H1 (cell line): Measurements from ENCODE around the gene TCF7L1. TPM values are rescaled to one million over a fixed set of nuclear protein-coding genes. Genes with fewer than 3 reads are reported as not detected.

Experiments used
- CTCF ChIA-PET: fragments of 300-600 bp; sonication (Branson Sonifier 250); formaldehyde crosslinking; loops from one replicate; lab custom pipeline; 2021; ENCODE audit not compliant: partially characterized antibody; lab: Charles Lee
- POLR2A ChIA-PET: fragments of 300-600 bp; sonication (Branson Sonifier 250); formaldehyde crosslinking; loops from one replicate; lab custom pipeline; 2021; ENCODE audit warnings: inconsistent platforms; ENCODE audit not compliant: partially characterized antibody; lab: Charles Lee
- DNase-seq, 2 experiments: peaks; one replicate each; pipeline versions ENCODE4 v3.0.0 to v3.0.0-alpha.2; 2010 to 2022; ENCODE audit warnings: low spot score in 2 of 2, low read depth in 1 of 2, mixed read lengths in 1 of 2
- FAIRE-seq: peaks from 2 replicates; lab custom pipeline; 2011; peaks lifted over from hg19 to GRCh38; lab: Jason Lieb, UNC
- H2AFZ ChIP-seq: 2 replicates; pipeline ENCODE4 v1.8.1; 2012; ENCODE audit warnings: low read length, inconsistent platforms
- H2AK5ac ChIP-seq: 2 replicates; pipeline ENCODE4 v1.6.1; 2013; ENCODE audit warnings: low read depth, low read length
- H2BK120ac ChIP-seq: replicated peaks from 2 replicates; pipeline ENCODE3; 2013; ENCODE audit warnings: low read depth, low read length, inconsistent platforms
- H2BK12ac ChIP-seq: 2 replicates; pipeline ENCODE4 v1.6.1; 2013; ENCODE audit warnings: low read depth, low read length
- H2BK15ac ChIP-seq: 2 replicates; pipeline ENCODE4 v1.6.1; 2013; ENCODE audit warnings: low read length
- H2BK20ac ChIP-seq: 2 replicates; pipeline ENCODE4 v1.6.1; 2013; ENCODE audit warnings: low read length
- H2BK5ac ChIP-seq: 2 replicates; pipeline ENCODE4 v1.6.1; 2013; ENCODE audit warnings: low read depth, low read length
- H3K14ac ChIP-seq: 2 replicates; pipeline ENCODE4 v1.6.1; 2013; ENCODE audit warnings: inconsistent platforms; ENCODE audit not compliant: insufficient read length
- H3K18ac ChIP-seq: 2 replicates; pipeline ENCODE4 v1.6.1; 2013; ENCODE audit warnings: low read length; ENCODE audit errors: extremely low read depth
- H3K23ac ChIP-seq: 2 replicates; pipeline ENCODE4 v1.6.1; 2013; ENCODE audit warnings: inconsistent platforms; ENCODE audit not compliant: insufficient read length
- H3K23me2 ChIP-seq: 2 replicates; pipeline ENCODE4 v1.6.1; 2013; ENCODE audit warnings: low read depth, low read length
- H3K27ac ChIP-seq: 2 replicates; pipeline ENCODE4 v1.6.1; 2011; ENCODE audit warnings: low read depth, low read length, inconsistent platforms
- H3K27me3 ChIP-seq, 4 experiments: replicated peaks in 1 of 4; 1 replicate in 1 of 4; 2 replicates in 3 of 4; pipeline versions ENCODE4 v1.6.1 to v1.8.1; 2011 to 2013; ENCODE audit warnings: low read length in 3 of 4, mild to moderate bottlenecking in 3 of 4, inconsistent platforms in 2 of 4, mixed read lengths in 2 of 4, moderate library complexity in 1 of 4; ENCODE audit not compliant: control insufficient read depth in 3 of 4, insufficient read depth in 3 of 4; ENCODE audit errors: extremely low read depth in 1 of 4
- H3K36me3 ChIP-seq, 4 experiments: 2 replicates each; pipeline versions ENCODE4 v1.6.1 to v1.8.1; 2011 to 2013; ENCODE audit warnings: mild to moderate bottlenecking in 4 of 4, low read length in 3 of 4, moderate library complexity in 2 of 4, control low read depth in 1 of 4, inconsistent platforms in 1 of 4; ENCODE audit not compliant: insufficient read depth in 4 of 4, control insufficient read depth in 2 of 4
- H3K4ac ChIP-seq: replicated peaks from 2 replicates; pipeline ENCODE3; 2013; ENCODE audit warnings: low read length, low read depth, mixed read lengths, inconsistent platforms; ENCODE audit not compliant: insufficient read length
- H3K4me1 ChIP-seq, 4 experiments: replicated peaks in 1 of 4; 1 replicate in 1 of 4; 2 replicates in 3 of 4; pipeline versions ENCODE4 v1.6.1 to v1.8.1; 2011 to 2013; ENCODE audit warnings: low read length in 3 of 4, inconsistent platforms in 2 of 4, mixed read lengths in 1 of 4; ENCODE audit not compliant: insufficient read depth in 4 of 4, control insufficient read depth in 3 of 4
- H3K4me2 ChIP-seq, 2 experiments: 2 replicates each; pipeline versions ENCODE4 v1.6.1 to v1.8.1; 2011 to 2013; ENCODE audit warnings: low read depth in 2 of 2, low read length in 2 of 2, control low read depth in 1 of 2, inconsistent platforms in 1 of 2, mild to moderate bottlenecking in 1 of 2; ENCODE audit not compliant: insufficient read depth in 1 of 2
- H3K4me3 ChIP-seq, 4 experiments: fragments of 200-600, 300-600 bp in 1 of 4; sonication (generic), shearing (Covaris generic), sonication (Bioruptor Twin) in 1 of 4; 2 replicates each; pipeline versions ENCODE4 v1.5.1 to v1.8.1; 2011 to 2016; ENCODE audit warnings: low read length in 4 of 4, low read depth in 3 of 4, control low read depth in 2 of 4, inconsistent platforms in 2 of 4, mild to moderate bottlenecking in 2 of 4, mixed read lengths in 1 of 4, moderate library complexity in 1 of 4; ENCODE audit not compliant: insufficient read depth in 2 of 4; ENCODE audit errors: extremely low read depth in 1 of 4
- H3K56ac ChIP-seq: replicated peaks from 2 replicates; pipeline ENCODE3; 2013; ENCODE audit warnings: low read depth, mild to moderate bottlenecking, mixed read lengths, low read length, inconsistent platforms; ENCODE audit not compliant: insufficient read length
- H3K79me1 ChIP-seq: 2 replicates; pipeline ENCODE4 v1.6.1; 2013; ENCODE audit warnings: low read depth, low read length, control low read depth
- H3K79me2 ChIP-seq, 2 experiments: 2 replicates each; pipeline versions ENCODE4 v1.6.1 to v1.8.1; 2012 to 2013; ENCODE audit warnings: low read length in 2 of 2, mild to moderate bottlenecking in 2 of 2, inconsistent platforms in 1 of 2; ENCODE audit not compliant: insufficient read depth in 2 of 2, control insufficient read depth in 1 of 2
- H3K9ac ChIP-seq, 4 experiments: replicated peaks in 1 of 4; 1 replicate in 1 of 4; 2 replicates in 3 of 4; pipeline versions ENCODE4 v1.6.1 to v1.8.1; 2011 to 2013; ENCODE audit warnings: low read depth in 3 of 4, low read length in 3 of 4, control low read depth in 2 of 4, mild to moderate bottlenecking in 2 of 4, moderate library complexity in 2 of 4, inconsistent platforms in 1 of 4; ENCODE audit errors: extremely low read depth in 1 of 4
- H3K9me3 ChIP-seq, 2 experiments: 2 replicates each; pipeline versions ENCODE4 v1.6.1 to v1.8.1; 2012 to 2013; ENCODE audit warnings: mild to moderate bottlenecking in 2 of 2, moderate library complexity in 2 of 2, control low read depth in 1 of 2, inconsistent platforms in 1 of 2, low read depth in 1 of 2, low read length in 1 of 2, mixed read lengths in 1 of 2; ENCODE audit not compliant: insufficient read depth in 2 of 2
- H4K20me1 ChIP-seq, 2 experiments: replicated peaks in 1 of 2; 2 replicates each; pipeline versions ENCODE3 to v1.8.1; 2011 to 2013; ENCODE audit warnings: inconsistent platforms in 2 of 2, low read length in 2 of 2, mild to moderate bottlenecking in 1 of 2; ENCODE audit not compliant: insufficient read depth in 2 of 2, control insufficient read depth in 1 of 2
- H4K5ac ChIP-seq: 2 replicates; pipeline ENCODE4 v1.6.1; 2013; ENCODE audit warnings: low read length, low read depth, mixed read lengths, inconsistent platforms; ENCODE audit not compliant: insufficient read length
- H4K8ac ChIP-seq: 2 replicates; pipeline ENCODE4 v1.8.0; 2013; ENCODE audit warnings: mild to moderate bottlenecking, moderate library complexity, low read length, inconsistent platforms; ENCODE audit not compliant: insufficient read depth; ENCODE audit errors: extremely low read depth
- H4K91ac ChIP-seq: replicated peaks from 2 replicates; pipeline ENCODE3; 2013; ENCODE audit warnings: low read length, mixed read lengths, inconsistent platforms; ENCODE audit not compliant: insufficient read length
- BACH1 ChIP-seq: IDR thresholded peaks from 2 replicates; pipeline ENCODE4 v1.6.1; 2012; ENCODE audit warnings: low read length, improper control_type of control experiment
- BRCA1 ChIP-seq: IDR thresholded peaks from 2 replicates; pipeline ENCODE4 v1.6.1; 2012; ENCODE audit warnings: low read depth, low read length, improper control_type of control experiment
- EGR1 ChIP-seq: IDR thresholded peaks from 2 replicates; pipeline ENCODE4 v1.6.1; 2011; ENCODE audit warnings: low read depth, low read length, borderline replicate concordance
- EP300 ChIP-seq, 2 experiments: IDR thresholded peaks; 1 replicate in 1 of 2; 2 replicates in 1 of 2; pipeline ENCODE4 v1.6.1; 2011 to 2012; ENCODE audit warnings: low read depth in 2 of 2, low read length in 2 of 2, mild to moderate bottlenecking in 2 of 2, borderline replicate concordance in 1 of 2, inconsistent platforms in 1 of 2, moderate library complexity in 1 of 2
- FOSL1 ChIP-seq: IDR thresholded peaks from 2 replicates; pipeline ENCODE4 v1.6.1; 2011; ENCODE audit warnings: mild to moderate bottlenecking, low read depth, low read length, moderate library complexity; ENCODE audit not compliant: insufficient read depth
- NANOG ChIP-seq: IDR thresholded peaks from 2 replicates; pipeline ENCODE4 v1.6.1; 2011; ENCODE audit warnings: low read length, low read depth, mild to moderate bottlenecking, inconsistent platforms; ENCODE audit not compliant: insufficient read depth, poor library complexity, severe bottlenecking
- RAD21 ChIP-seq, 2 experiments: IDR thresholded peaks in 1 of 2; conservative IDR thresholded peaks in 1 of 2; 2 replicates each; pipeline ENCODE4 v1.6.1; 2011; ENCODE audit warnings: low read depth in 2 of 2, low read length in 2 of 2, improper control_type of control experiment in 1 of 2, inconsistent platforms in 1 of 2, mild to moderate bottlenecking in 1 of 2, moderate library complexity in 1 of 2
- RBBP5 ChIP-seq: IDR thresholded peaks from 2 replicates; pipeline ENCODE4 v1.7.1; 2012; ENCODE audit warnings: low read depth, mild to moderate bottlenecking, inconsistent platforms, low read length, moderate library complexity, borderline replicate concordance
- RNF2 ChIP-seq: fragments of 200-900, 300-1000 bp; sonication (generic); IDR thresholded peaks from 2 replicates; pipeline ENCODE4 v1.7.1; 2016; ENCODE audit warnings: borderline replicate concordance, low read depth, mild to moderate bottlenecking, antibody characterized with exemption, low read length; ENCODE audit not compliant: poor library complexity, severe bottlenecking; ENCODE audit errors: missing control alignments
- RXRA ChIP-seq: IDR thresholded peaks from 2 replicates; pipeline ENCODE4 v1.6.1; 2011; ENCODE audit warnings: low read depth, mild to moderate bottlenecking, low read length, moderate library complexity; ENCODE audit not compliant: insufficient read depth
- SIN3A ChIP-seq, 2 experiments: IDR thresholded peaks in 1 of 2; conservative IDR thresholded peaks in 1 of 2; 2 replicates each; pipeline ENCODE4 v1.6.1; 2011 to 2012; ENCODE audit warnings: low read length in 2 of 2, improper control_type of control experiment in 1 of 2, low read depth in 1 of 2, mild to moderate bottlenecking in 1 of 2
- TEAD4 ChIP-seq: IDR thresholded peaks from 2 replicates; pipeline ENCODE4 v1.6.1; 2012; ENCODE audit warnings: low read depth, low read length, inconsistent platforms, mixed read lengths
- WGBS, 2 experiments: shearing (Covaris generic) in 1 of 2; methylation state at CpG; one replicate each; pipeline versions ENCODE4 v1.1.6 to v1.1.7; 2013 to 2015; ENCODE audit warnings: low lambda C conversion rate in 2 of 2, mixed read lengths in 2 of 2, inconsistent platforms in 1 of 2, low coverage in 1 of 2, missing lambda C conversion rate in 1 of 2; ENCODE audit not compliant: insufficient replicate concordance in 2 of 2, insufficient coverage in 1 of 2, insufficient read length in 1 of 2; ENCODE audit errors: extremely low coverage in 1 of 2, missing lambda C conversion rate in 1 of 2; 5-methylcytosine and 5-hydroxymethylcytosine counted together
- polyA plus RNA-seq, 7 experiments: library from polyadenylated mRNA; depleted of rRNA in 3 of 7; stranded (reverse) in 5 of 7; unstranded in 2 of 7; fragments of >200 nt in 5 of 7; fragments of 200-250 nt in 2 of 7; gene quantifications; 1 replicate in 5 of 7; 2 replicates in 1 of 7; 4 replicates in 1 of 7; pipeline versions ENCODE4 v1.2.1 to v1.2.3, GENCODE V29; 2011 to 2013; ENCODE audit warnings: missing spikeins in 2 of 7, mixed read lengths in 2 of 7
- total RNA-seq: library from RNA; stranded (reverse); fragmentation: NEBNext Ultra II Directional; extraction: Animal tissue kit (Norgen Biotek cat#: 25700); gene quantifications from 2 replicates; pipeline ENCODE4 v1.2.1, GENCODE V29; 2021

Gene TCF7L1
- total and polyA plus RNA-seq, 2 of the 8 experiments (the other 6 are each of a cell fraction or from before 2014, with no cell fraction given): 27.5 to 108 TPM

DNA sequence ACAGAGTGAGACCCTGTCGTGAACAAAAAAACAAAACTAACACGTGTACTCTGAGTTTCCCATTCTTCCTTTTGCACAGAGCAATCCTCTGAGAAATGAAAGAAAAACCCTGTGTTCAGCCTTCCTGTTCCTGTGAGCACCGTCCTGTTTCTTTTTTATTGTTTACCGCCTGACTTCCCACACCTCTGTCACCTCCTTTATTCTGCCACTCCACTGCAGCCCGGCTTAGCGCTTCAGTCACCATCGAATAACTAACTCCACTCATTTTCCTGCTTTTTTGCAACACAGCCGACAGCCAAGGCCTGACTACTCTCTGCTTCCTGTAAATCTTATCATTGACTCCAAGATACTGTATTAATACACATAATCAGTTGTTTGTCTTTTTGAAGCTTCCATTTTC is 153.7 kb downstream of the TCF7L1 start:
- peaks cover 0 to 11% (median under 1%) of the 10 kb centered on the region in 4 experiments; a peak in 2 of 7 replicates for H3K4me1 ChIP-seq
- H3K23ac ChIP-seq: no peak overlapping the region
- no peak overlapping the region for H3K27ac ChIP-seq
- H3K56ac ChIP-seq: no peak overlapping the region
- H3K4me2 ChIP-seq: no peak overlapping the region
- H3K79me2 ChIP-seq: peaks cover 0 to 12% of the 10 kb centered on the region in 2 experiments; a peak in 1 of 4 replicates
- no peak overlapping the region for H2BK120ac ChIP-seq
- H3K9ac ChIP-seq: no peak overlapping the region
- no peaks in the 10 kb centered on the region for H3K27me3 ChIP-seq
- H4K5ac ChIP-seq: no peak overlapping the region
- H3K23me2 ChIP-seq: no peaks in the 10 kb centered on the region
- H2AFZ ChIP-seq: no peak overlapping the region
- H3K4ac ChIP-seq: no peak overlapping the region
- no peak overlapping the region for H2BK15ac ChIP-seq
- peaks cover 2 to 18% (median 12%) of the 10 kb centered on the region in 4 experiments; a peak in 7 of 8 replicates for H3K36me3 ChIP-seq
- H3K4me3 ChIP-seq: no peak overlapping the region
- no peak overlapping the region for H3K14ac ChIP-seq
- H4K8ac ChIP-seq: no peak overlapping the region
- no peak overlapping the region for H2BK20ac ChIP-seq
- no peak overlapping the region for H2BK12ac ChIP-seq
- no peak overlapping the region for H3K18ac ChIP-seq
- H2AK5ac ChIP-seq: no peak overlapping the region
- peaks cover 3% of the 10 kb centered on the region; the same call in 1 of the 2 replicates for H3K79me1 ChIP-seq
- H2BK5ac ChIP-seq: no peak overlapping the region
- no peak overlapping the region for H4K91ac ChIP-seq
- H4K20me1 ChIP-seq: peaks cover 0 to 7% of the 10 kb centered on the region in 2 experiments
- H3K9me3 ChIP-seq: no peaks in the 10 kb centered on the region
- DNase-seq (no peak), FAIRE-seq (no peak)
- ChIA-PET POLR2A (interaction anchor here (4.5 kb wide), 1 partner anchor 152 kb away, joined by 12 read pairs; no protein-coding TSS in a partner anchor), CTCF (interaction anchor here (0.6 to 6.4 kb wide), 10 partner anchors 9 to 220 kb away, joined by 3 to 137 read pairs (median 5); partner anchors contain the start of gene TCF7L1)
- WGBS, 2 experiments: 93% methylated on average over 8 of the region's 8 CpGs; no CpG with 5 or more reads in 1 of the 2 experiments
- TF ChIP-seq BACH1 (no peak), RAD21 (IDR thresholded peaks at IDR 0.05 in 1 of 2, conservative IDR thresholded peaks at IDR 0.05 in 1 of 2; ENCODE audit: low read depth in 2 of 2, low read length in 2 of 2) (no peak), RBBP5 (no peak), RNF2 (no peak), FOSL1 (no peak), BRCA1 (no peak), SIN3A (conservative IDR thresholded peaks at IDR 0.05 in 1 of 2, IDR thresholded peaks at IDR 0.05 in 1 of 2; ENCODE audit: low read depth in 1 of 2, low read length in 2 of 2) (no peak), RXRA (no peak), EGR1 (no peak), EP300 (IDR thresholded peaks at IDR 0.05; ENCODE audit: borderline replicate concordance in 1 of 2, low read depth in 2 of 2, low read length in 2 of 2) (no peak), TEAD4 (no peak), NANOG (no peak)
